ENCODE results near the gene CASP2. TPM values are rescaled to one million over a fixed set of nuclear protein-coding genes. Genes with fewer than 3 reads are reported as not detected.

The CASP2 gene
- total RNA-seq, 4 donors from 2014 or later: 7.7 to 21.6 (median 13.3) TPM

GRCh38 chr7:143323653-143324052 lies 35.5 kb downstream of the CASP2 start:
- no peak for TF ChIP-seq CTCF (IDR thresholded peaks at IDR 0.05)
- DNase-seq (ENCODE audit: low spot score): no peak
- ATAC-seq (ENCODE audit: low FRiP score): no peak

- no peak for TF ChIP-seq CTCF (IDR thresholded peaks at IDR 0.05)
- no peak for ATAC-seq (ENCODE audit: low FRiP score)
Observed at GRCh38 chr7:143325240-143325639, 37.1 kb downstream of the CASP2 start.

GRCh38 chr7:143327903-143328302 lies 39.8 kb downstream of the CASP2 start:
- DNase-seq (ENCODE audit: low spot score) (no peak), ATAC-seq (ENCODE audit: low FRiP score) (no peak)
- TF ChIP-seq CTCF (IDR thresholded peaks at IDR 0.05): no peak

More at GRCh38 chr7:143325240-143325639, 37.1 kb downstream of the CASP2 start:
- no peak for DNase-seq (ENCODE audit: low spot score)

- DNase-seq (ENCODE audit: low spot score) (no peak), ATAC-seq (ENCODE audit: low FRiP score) (no peak)
- no peak for TF ChIP-seq CTCF (IDR thresholded peaks at IDR 0.05)
Observed at GRCh38 chr7:143329471-143330170, 41.5 kb downstream of the CASP2 start.

- peak; percentile 88 for ATAC-seq (ENCODE audit: low FRiP score)
- DNase-seq (ENCODE audit: low spot score): no peak
- no peak for TF ChIP-seq CTCF (IDR thresholded peaks at IDR 0.05)
Observed at GRCh38 chr7:143331179-143331801, 43.1 kb downstream of the CASP2 start.

- ATAC-seq (ENCODE audit: low FRiP score): no peak
- DNase-seq (ENCODE audit: low spot score): no peak
- TF ChIP-seq CTCF (IDR thresholded peaks at IDR 0.05): no peak
Observed at GRCh38 chr7:143334244-143334643, 46.1 kb downstream of the CASP2 start.

GRCh38 chr7:143337216-143337615 lies 49.1 kb downstream of the CASP2 start:
- ATAC-seq (ENCODE audit: low FRiP score) (no peak), DNase-seq (ENCODE audit: low spot score) (no peak)
- no peak for TF ChIP-seq CTCF (IDR thresholded peaks at IDR 0.05)
